ELR (cell line): ENCODE results near the gene CCDC92.

Experiments
- DNase-seq: peaks from one replicate; pipeline ENCODE4 v3.0.0-alpha.2; 2015; ENCODE audit warnings: low read depth

CCDC92 gene

DNA sequence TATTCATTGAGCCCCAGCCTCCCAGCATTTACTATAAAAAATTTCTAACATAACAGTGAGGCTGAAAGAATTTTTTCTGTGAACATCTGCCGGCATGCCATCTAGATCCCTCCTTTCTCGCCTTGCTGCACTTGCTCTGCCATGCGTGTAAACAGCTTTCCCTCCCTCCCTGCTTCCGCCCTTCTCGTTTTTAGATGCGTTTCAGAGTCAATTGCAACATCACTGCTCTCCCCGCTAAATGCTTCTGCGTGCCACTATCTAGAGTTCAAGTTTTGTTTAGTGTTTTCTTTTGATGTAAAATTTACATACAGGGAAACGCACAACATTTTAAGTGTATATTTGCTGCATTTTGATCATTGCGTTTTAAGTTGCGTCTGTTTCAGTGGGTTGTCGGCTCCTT lies 83.6 kb downstream of the CCDC92 start:
- DNase-seq = no peak

DNA sequence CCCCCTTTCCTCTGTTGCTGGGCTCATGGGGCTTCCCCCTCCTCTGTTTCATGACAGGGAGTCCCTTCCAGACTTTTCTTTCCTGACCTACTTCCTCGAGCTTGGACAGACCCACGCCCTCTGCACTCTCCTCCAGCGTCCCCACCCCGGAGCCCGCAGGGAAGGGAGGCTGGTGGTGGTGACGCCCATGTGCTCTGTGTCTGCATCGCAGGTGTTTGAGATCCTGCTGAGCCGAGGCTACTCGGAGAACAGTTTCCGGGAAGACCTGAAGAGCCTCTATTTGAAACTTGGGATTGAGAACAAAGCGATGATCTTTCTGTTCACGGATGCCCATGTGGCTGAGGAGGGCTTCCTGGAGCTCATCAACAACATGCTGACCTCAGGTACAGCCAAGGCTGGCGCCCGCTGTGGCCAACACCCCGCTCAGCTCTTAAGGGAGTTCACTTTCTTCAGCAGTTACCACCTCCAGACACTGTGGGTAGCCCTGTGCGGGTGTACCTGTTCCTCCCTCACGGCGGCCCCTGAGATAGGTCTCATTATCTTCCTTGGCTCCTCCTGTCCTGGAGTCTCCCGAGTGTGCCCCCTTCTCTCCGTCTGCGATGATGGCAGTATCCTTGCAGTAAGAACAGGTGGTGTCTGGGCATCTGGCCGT lies 85.6 kb downstream of the CCDC92 start:
- no peak for DNase-seq

DNA sequence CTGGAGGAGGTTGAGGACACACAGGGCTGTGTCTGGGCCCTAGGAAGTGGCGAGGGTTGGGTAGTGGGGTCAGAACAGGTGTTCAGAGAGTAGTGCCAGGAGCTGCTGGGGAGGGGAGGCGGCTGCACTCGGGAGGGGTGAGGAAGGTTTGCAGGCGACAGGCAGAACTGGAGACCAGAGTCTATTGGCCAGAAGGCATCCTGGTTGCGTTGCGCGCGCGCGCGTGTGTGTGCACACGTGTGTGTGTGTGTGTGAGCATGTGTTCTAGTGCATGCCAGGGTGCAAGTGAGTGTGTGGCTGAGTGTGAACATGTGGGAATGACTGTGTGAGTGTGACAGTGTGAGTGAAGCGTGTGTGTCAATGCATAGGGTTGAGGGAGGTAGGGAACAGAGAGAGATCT lies 86.4 kb downstream of the CCDC92 start:
- no peak for DNase-seq
